ENCODE measurements around the gene MIA. TPM values are rescaled to one million over a fixed set of nuclear protein-coding genes. Genes with fewer than 3 reads are reported as not detected.

Gene MIA
- total RNA-seq, 1 donor from 2014 or later: not detected

- peak overlapping the region; percentile 94 for H3K27ac Mint-ChIP-seq
- no peak overlapping the region for H2AFZ ChIP-seq (replicated peaks)
- no peaks in the 10 kb centered on the region for H3K9me3 ChIP-seq (ENCODE audit: low read depth)
- H3K36me3 Mint-ChIP-seq: peaks cover 11% of the 10 kb centered on the region
- H3K4me3 ChIP-seq: peak overlapping the region; percentile 99
- H3K27me3 Mint-ChIP-seq (ENCODE audit: insufficient read depth, low read depth): peaks cover 12% of the 10 kb centered on the region
- peaks cover 25% of the 10 kb centered on the region for H3K4me1 ChIP-seq
- TF ChIP-seq CTCF (IDR thresholded peaks at IDR 0.05): no peak
- no peak for TF ChIP-seq EZH2 (IDR thresholded peaks at IDR 0.05)
- TF ChIP-seq EZH2phosphoT487 (IDR thresholded peaks at IDR 0.05): no peak
- H3K36me3 ChIP-seq: no peaks in the 10 kb centered on the region
- no peaks in the 10 kb centered on the region for H3K27me3 ChIP-seq
- H4K20me1 ChIP-seq (ENCODE audit: low read depth): peaks cover 61% of the 10 kb centered on the region
- H3K4me2 ChIP-seq: peak overlapping the region; percentile 97
- peaks cover 63% of the 10 kb centered on the region for H3K79me2 ChIP-seq (ENCODE audit: low read depth)
- H3K4me3 Mint-ChIP-seq: peak overlapping the region; percentile 96
- H3K27ac ChIP-seq: no peak overlapping the region
- H3K4me1 Mint-ChIP-seq: peaks cover 62% of the 10 kb centered on the region
- DNase-seq (ENCODE audit: low spot score): no peak
- peak overlapping the region; percentile 83 for H3K9ac ChIP-seq
- no peaks in the 10 kb centered on the region for H3K9me3 Mint-ChIP-seq
- H3F3A ChIP-seq (ENCODE audit: low read depth): peaks cover 16% of the 10 kb centered on the region
Observed at GRCh38 chr19:40800339-40800996, 25.1 kb downstream of the MIA start.

GRCh38 chr19:40800997-40801377 is 25.7 kb downstream of the MIA start:
- H3K27me3 ChIP-seq: no peaks in the 10 kb centered on the region
- H3K4me2 ChIP-seq: peak overlapping the region; percentile 97
- DNase-seq (ENCODE audit: low spot score): no peak
- Mint-ChIP-seq H3K36me3 (peaks cover 11% of the 10 kb centered on the region), H3K27me3 (ENCODE audit: insufficient read depth, low read depth) (peaks cover 10% of the 10 kb centered on the region), H3K27ac (no peak overlapping the region), H3K4me3 (peak overlapping the region; percentile 71), H3K9me3 (no peaks in the 10 kb centered on the region), H3K4me1 (peaks cover 68% of the 10 kb centered on the region)
- peaks cover 68% of the 10 kb centered on the region for H3K79me2 ChIP-seq (ENCODE audit: low read depth)
- peaks cover 21% of the 10 kb centered on the region for H3F3A ChIP-seq (ENCODE audit: low read depth)
- H4K20me1 ChIP-seq (ENCODE audit: low read depth): peaks cover 66% of the 10 kb centered on the region
- H3K4me3 ChIP-seq: peak overlapping the region; percentile 22
- H3K36me3 ChIP-seq: no peaks in the 10 kb centered on the region
- H3K9ac ChIP-seq: no peak overlapping the region
- peaks cover 28% of the 10 kb centered on the region for H3K4me1 ChIP-seq
- TF ChIP-seq CTCF (IDR thresholded peaks at IDR 0.05) (no peak), EZH2 (IDR thresholded peaks at IDR 0.05) (no peak), EZH2phosphoT487 (IDR thresholded peaks at IDR 0.05) (no peak)
- no peak overlapping the region for H2AFZ ChIP-seq (replicated peaks)
- no peak overlapping the region for H3K27ac ChIP-seq
- H3K9me3 ChIP-seq (ENCODE audit: low read depth): no peaks in the 10 kb centered on the region

- H3K4me3 ChIP-seq: peak overlapping the region; percentile 22
- Mint-ChIP-seq H3K9me3 (no peaks in the 10 kb centered on the region), H3K36me3 (peaks cover 11% of the 10 kb centered on the region), H3K27ac (no peak overlapping the region), H3K4me3 (peak overlapping the region; percentile 68), H3K27me3 (ENCODE audit: insufficient read depth, low read depth) (peaks cover 10% of the 10 kb centered on the region), H3K4me1 (peaks cover 72% of the 10 kb centered on the region)
- no peaks in the 10 kb centered on the region for H3K27me3 ChIP-seq
- H3K27ac ChIP-seq: no peak overlapping the region
- no peak overlapping the region for H2AFZ ChIP-seq (replicated peaks)
- H3K4me1 ChIP-seq: peaks cover 34% of the 10 kb centered on the region
- no peak for DNase-seq (ENCODE audit: low spot score)
- no peaks in the 10 kb centered on the region for H3K9me3 ChIP-seq (ENCODE audit: low read depth)
- no peak overlapping the region for H3K9ac ChIP-seq
- peaks cover 72% of the 10 kb centered on the region for H3K79me2 ChIP-seq (ENCODE audit: low read depth)
- H3F3A ChIP-seq (ENCODE audit: low read depth): peaks cover 28% of the 10 kb centered on the region
- TF ChIP-seq EZH2phosphoT487 (IDR thresholded peaks at IDR 0.05): no peak
- no peak for TF ChIP-seq CTCF (IDR thresholded peaks at IDR 0.05)
- TF ChIP-seq EZH2 (IDR thresholded peaks at IDR 0.05): no peak
- H4K20me1 ChIP-seq (ENCODE audit: low read depth): peaks cover 73% of the 10 kb centered on the region
- peak overlapping the region; percentile 97 for H3K4me2 ChIP-seq
- H3K36me3 ChIP-seq: no peaks in the 10 kb centered on the region
Observed at GRCh38 chr19:40801426-40802299, 26.3 kb downstream of the MIA start.

Data from neural progenitor cell (in vitro differentiated cells).